Activated CD4-positive, CD25-positive, alpha-beta regulatory T cell treated with anti-CD3 and anti-CD28 coated beads, Interleukin-2, amount 50 U/mL, for 16 hours (primary cell): Measurements from ENCODE around the gene FKBP4.
A peak's percentile ranks its signal among the peaks of the same experiment; 100 is the strongest.
"Not testable (repeated sequence)": the region's sequence is repeated elsewhere in the genome, so short reads cannot be mapped to it uniquely, and the experiment has no call there.

Experiments used
- DNase-seq: peaks from one replicate; pipeline ENCODE4 v3.0.0-alpha.2; 2020; ENCODE audit warnings: low read depth, low spot score

The FKBP4 gene

DNA sequence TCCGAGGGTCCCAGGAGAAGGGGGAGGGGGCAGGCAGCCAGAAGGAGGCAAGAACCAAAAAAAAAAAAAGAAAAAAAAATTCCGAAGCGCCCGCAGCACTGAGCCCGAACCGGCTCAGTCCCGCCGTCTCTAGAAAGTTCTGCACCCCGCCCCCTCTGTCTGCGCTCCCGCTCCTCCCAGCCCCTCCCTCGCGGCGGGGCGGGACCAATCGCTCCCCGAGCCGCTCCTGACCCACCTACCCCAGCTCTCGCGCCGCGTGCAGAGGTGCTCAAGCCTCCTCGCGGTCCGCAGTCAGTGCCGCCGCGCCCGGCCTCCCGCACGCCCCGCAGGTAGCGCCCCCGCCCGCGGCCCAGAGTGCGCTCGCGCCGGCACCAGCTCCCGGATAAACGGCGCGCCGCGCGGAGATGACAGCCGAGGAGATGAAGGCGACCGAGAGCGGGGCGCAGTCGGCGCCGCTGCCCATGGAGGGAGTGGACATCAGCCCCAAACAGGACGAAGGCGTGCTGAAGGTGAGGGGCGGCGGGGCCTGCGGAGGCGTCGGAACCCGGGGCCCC is at the start of gene FKBP4:
Gene FKBP4 (plus strand): TSS at position 235 of the 554 bp plus-strand sequence. CDS start 170 bp downstream, at position 405.
- peak; percentile 75 for DNase-seq

DNA sequence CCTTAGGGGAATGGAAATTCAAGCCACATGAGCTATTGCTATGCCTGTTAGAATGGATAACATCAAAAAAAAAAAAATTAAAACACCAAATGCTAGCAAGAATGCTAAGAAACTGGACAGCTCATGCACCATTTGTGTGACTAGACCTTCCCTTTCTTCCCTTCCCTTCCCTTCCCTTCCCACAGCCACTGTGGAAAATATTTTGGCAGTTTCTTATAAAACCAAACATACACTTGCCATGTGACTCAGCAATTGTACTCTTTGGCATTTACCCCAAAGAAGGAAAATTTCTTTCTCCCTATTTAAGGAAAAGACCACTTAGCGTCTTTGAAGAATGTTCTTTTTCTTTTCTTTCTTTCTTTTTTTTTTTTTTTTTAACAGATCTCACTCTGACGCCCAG is 49.1 kb upstream of the FKBP4 start:
- DNase-seq: no peak

DNA sequence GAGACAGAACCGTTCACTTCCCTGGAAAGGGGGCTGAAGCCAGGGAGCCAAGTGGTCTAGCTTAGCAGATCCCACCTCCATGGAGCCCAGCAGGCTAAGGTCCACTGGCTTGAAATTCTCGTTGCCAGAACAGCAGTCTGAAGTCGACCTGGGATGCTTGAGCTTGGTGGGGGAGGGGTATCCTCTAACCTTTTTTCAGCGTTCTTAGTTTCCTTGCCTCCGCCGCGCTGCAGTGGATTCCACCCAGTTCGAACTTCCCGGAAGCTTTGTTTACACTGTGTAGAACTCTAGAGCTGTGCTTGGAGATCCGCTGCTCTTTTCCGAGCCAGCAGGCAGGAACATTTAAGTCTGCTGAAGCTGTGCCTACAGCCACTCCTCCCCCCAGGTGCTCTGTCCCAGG is 45.2 kb upstream of the FKBP4 start:
- DNase-seq: no peak

DNA sequence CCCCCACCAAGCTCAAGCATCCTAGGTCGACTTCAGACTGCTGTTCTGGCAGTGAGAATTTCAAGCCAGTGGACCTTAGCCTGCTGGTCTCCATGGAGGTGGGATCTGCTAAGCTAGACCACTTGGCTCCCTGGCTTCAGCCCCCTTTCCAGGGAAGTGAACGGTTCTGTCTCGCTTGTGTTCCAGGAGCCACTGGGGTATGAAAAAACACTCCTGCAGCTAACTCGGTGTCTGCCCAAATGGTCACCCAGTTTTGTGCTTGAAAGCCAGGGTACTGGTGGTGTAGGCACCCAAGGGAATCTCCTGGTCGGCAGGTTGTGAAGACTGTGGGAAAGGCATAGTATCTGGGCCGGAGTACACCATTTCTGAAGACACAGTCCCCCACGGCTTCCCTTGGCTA is 44.6 kb upstream of the FKBP4 start:
- no peak for DNase-seq

DNA sequence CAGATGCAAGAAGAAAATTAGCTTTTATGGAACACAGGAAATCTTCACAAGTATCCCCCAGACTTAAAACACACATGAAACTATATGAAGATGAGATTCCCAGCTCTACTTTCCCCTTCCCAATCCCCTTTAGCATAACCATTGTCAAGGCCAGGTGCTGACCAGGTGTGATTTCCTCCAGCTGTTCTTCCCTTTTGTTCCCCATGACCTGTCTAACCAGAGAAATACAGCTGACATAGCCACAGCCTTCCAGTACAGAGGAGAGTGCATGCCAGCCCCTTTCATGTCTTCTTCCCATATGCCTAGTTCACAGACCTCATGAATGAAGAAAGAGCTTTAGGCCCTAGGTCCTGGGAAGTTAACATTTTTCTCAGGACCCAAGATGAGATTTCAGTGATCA is 43.5 kb upstream of the FKBP4 start:
- DNase-seq: no peak

- no peak for DNase-seq
These were observed 43.1 kb upstream of the FKBP4 start for GRCh38 chr12:2751686-2752085.

DNA sequence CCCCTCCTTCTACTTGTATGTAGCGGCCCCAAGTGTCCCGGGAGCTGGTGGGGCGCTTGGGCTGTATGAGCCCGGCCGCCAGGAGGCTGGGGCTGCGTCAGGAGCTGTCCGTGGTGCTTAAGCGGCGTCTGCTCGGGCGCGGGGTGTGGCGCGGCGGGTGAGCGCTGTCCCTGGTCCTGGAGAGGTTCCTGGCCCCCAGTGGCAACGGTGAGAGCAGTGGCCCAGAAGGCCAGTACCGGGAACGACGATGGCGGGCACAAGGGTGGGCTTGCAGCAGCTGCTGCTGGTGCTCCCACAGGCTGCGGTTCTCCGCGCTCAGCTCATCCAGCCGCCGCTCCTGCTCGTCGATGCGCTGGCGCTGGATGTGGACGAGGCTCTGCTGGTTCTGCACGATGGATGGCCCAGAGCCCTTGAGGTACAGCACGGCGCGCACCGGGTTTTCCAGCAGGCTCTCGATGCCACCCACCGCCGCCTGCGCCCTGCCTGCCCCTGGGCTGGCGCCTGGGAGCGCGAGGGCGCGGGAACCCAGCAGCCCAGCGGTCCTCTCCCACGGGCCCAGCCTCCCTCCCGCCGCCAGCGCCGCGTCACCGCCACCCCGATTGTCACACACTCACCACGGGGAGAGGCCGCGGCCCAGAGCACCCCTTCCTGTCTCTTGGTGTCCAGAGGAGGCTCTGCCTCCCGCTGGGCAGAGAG is 41.9 kb upstream of the FKBP4 start:
- peak; percentile 37 for DNase-seq

- no peak for DNase-seq
These were observed 41.2 kb upstream of the FKBP4 start for GRCh38 chr12:2753536-2753935.

DNA sequence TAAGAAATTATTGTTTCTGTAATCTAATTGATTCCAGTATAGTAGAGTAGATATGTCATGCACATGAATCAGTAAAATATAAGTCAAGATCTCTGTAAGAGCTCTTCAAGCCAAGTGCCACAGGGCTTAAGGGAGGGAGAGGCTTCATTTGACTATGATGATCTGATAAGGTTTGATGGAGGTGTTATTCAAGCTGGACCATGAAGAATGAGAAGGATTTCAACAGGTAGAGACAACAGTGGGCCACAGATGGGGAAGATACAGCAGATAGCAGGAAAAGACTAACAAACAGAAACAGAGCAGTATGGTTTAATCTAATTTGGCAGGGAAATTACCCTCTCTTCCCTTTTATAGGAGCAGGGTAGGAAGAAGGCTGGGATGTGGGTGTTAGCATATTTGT is 40.6 kb upstream of the FKBP4 start:
- no peak for DNase-seq

DNA sequence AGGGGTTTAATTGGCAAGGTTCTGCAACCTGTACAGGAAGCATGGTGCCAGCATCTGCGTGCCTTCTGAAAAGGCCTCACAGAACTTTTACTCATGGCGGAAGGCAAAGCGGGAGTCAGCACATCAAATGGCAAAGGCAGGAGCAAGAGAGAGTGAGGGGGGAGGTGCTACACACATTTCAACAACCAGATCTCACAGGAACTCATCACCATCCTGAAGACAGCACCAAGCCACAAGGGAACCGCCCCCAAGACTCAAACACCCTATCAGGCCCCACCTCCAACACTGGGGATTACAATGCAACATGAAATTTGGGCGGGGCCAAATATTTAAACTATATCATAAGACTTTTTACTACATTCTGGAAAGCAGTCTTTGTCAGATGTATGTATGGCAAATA is 38.0 kb upstream of the FKBP4 start:
- DNase-seq: no peak

DNA sequence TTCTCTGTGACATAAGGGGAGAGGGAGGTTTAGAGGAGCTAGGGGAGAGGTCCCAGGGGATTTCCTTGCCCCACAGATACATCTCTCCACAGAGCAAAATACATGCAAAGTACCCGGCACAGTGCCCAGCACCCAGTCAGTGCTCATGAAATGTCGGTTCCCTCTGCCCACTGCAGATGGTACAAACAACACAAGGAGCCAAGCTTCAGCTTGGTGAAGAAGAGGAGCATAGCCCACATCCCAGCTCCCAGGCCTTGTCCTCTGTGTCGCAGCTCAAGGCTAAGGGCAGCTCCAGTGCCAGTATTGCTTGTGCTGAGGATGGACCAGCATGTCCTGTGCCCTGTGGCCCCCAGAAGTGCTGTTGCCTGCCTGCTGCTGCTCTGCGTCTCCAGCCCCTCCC is 35.0 kb upstream of the FKBP4 start:
- DNase-seq: no peak

GRCh38 chr12:2764398-2764797 is 30.4 kb upstream of the FKBP4 start:
- no peak for DNase-seq

DNA sequence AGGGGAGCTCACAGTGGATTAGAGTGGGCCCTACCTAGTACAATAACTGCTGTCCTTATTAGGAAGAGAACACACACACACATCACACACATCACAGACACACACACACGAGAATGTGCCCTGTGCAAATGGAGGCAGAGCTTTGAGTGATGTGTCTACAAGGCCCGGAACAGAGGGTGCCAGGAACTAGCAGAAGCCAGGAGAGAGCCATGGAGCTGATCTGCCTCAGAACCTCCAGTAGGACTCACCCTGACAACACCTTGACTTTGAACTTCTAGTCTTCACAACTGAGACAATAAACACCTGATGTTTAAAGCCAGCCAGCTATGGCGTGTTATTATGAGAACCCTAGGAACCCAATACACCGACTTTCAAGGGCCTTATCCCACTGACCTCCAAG is 29.7 kb upstream of the FKBP4 start:
- DNase-seq: no peak

DNA sequence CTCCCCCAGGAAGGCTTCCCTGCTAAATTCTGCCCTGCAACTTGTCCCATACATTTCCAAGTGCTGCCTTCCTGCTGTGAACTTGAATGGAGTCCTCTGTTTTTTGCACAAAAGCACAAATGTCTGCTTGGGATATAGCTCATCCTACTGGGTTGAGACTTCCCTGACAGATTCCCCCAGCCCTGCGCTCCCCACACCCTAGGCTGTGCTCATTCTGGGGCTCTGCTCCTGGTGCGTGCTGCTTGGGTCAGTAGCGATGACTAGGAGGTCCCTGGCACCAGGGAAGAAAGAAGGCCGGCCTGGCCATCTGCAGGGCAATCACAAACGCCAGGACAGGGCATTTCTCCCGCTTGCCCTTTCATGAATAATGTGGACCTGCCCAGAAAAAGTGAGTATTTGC is 29.2 kb upstream of the FKBP4 start:
- no peak for DNase-seq

- DNase-seq: no peak
These were observed 26.4 kb upstream of the FKBP4 start for GRCh38 chr12:2768224-2768961.

GRCh38 chr12:2769866-2770533 is 24.8 kb upstream of the FKBP4 start:
- no peak for DNase-seq

DNA sequence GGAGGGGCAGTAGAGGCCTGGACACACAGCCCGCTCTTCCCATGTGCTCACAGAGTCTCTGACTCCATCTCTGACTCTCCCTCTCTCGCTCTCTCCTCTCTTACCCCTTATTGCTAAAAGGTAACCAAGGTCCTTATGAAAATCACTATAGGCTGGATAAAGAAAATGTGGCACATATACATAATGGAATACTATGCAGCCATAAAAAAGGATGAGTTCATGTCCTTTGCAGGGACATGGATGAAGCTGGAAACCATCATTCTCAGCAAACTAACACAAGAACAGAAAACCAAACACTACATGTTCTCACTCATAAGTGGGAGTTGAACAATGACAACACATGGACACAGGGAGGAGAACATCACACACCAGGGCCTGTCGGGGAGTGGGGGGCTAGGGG is 24.2 kb upstream of the FKBP4 start:
- not testable (repeated sequence) for DNase-seq

DNA sequence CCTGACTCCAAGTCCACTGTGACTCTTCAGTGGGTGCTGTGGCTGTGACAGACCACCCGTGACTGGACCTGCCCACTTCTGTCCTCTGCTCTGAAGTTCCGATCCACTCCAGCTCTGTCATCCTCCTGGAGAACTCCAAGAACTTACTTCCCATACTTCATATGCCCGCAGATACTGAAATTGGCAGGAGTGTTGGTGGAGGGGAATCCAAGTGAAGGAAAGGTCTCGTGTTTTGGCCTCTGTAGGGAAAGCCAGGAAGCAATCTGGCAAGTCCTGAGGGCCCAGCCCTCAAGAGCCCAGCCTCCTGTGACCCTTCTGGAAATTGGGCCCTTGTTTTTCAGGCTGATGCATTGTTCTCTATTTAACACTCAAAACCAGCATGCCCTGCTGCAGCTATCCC is 22.4 kb upstream of the FKBP4 start:
- DNase-seq: no peak

DNA sequence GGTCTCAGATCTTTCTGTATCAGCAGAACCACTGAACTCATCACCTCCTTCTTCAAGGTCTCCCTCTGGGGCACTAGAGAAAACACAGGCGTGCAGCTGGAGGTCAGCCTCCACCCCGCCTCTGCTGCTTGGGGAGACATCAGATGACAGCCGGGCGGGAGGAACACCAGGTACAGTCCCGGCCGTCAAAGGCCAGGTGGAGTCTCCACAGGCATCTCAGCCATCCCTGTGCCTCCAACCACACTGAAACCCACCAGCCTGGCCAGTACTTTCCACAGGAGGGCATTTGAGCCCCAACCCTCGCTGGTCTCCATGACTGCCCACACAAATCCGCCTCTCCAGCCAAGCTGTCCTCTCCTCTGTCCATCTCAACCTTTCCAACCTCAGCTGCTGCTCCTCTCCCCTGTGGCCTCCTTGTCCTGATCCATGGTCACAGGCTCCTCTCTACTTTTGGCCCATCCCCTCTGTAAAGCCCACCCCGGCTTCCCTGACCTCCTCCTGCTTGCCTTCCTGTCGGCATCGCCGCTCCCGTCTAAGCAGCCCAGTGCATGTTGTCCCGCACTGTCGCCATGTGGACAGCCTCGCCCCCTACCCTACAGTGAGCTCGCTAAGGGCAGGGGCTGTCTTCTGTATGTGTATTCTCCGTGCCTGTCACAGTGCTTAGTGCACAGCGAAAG is 21.4 kb upstream of the FKBP4 start:
- no peak for DNase-seq

DNA sequence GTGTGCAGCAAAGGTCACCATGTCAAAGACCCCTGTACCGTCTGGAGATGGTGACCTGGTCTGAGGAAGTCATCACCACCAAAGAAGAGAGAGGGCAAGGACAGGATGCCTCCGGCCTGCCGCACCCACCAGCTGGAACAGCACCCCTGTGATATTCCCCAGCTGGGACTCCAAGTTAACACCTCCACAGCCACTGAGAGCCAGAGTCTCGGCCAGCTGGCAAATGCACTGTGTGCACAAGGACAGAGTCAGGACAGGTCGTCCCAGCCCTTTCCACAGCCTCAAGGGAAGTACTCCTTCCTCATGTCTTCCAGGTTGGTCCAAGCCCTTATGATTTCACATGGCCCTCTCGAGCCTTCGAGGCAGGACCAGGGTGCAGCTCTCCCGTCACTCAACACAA is 19.3 kb upstream of the FKBP4 start:
- DNase-seq: no peak

DNA sequence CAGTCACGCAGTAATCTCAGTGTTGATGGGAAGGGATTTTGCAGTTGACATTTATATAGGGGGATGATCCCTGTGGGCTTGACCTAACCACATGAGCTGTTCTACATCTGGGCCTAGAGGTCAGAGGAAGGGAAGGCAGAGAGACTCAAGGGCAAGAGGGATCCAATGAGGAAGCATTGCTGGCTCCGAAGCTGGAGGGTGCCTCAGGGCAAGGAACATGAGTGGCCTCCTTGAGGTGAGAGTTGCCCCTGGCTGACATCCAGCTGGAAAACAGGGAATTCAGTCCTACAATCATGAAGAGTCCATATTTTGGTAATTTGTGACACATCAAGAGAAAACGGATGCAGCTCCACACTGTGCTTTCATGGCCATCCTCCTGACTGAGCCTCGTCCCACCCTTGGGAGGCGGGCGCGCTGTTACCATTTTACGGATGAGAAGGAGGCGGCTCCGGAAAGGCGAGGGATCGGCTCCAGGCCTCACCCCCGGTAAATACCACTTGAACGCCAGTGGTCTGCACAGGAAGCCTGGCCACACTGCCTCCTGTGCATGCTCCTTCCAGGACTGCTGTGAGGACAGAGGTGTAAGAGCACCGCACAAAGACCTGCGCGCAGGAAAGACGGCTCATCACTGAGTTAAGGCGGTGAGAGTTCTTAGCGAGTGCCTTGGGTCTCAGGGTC is 18.5 kb upstream of the FKBP4 start:
- DNase-seq: no peak
